Adrenal gland (tissue), 12 donors: Measurements from ENCODE around the gene ABHD16B. TPM values are rescaled to one million over a fixed set of nuclear protein-coding genes. Genes with fewer than 3 reads are reported as not detected.
A peak's percentile ranks its signal among the peaks of the same experiment; 100 is the strongest.

Experiments used
- DNase-seq, 7 donors: peaks; one replicate each; pipeline ENCODE4 v3.0.0-alpha.2; 2019 to 2020
- H3K27ac ChIP-seq, 5 donors: fragments of 200-600 bp; sonication (generic) in 4 of 5; 1 replicate in 3 of 5; 2 replicates in 2 of 5; pipeline versions ENCODE4 v1.5.1 to v1.8.0; 2016 to 2020; ENCODE audit warnings: mild to moderate bottlenecking in 1 of 5
- H3K27me3 ChIP-seq: fragments of 200-600 bp; 2 replicates; pipeline ENCODE4 v1.8.0; 2021
- H3K36me3 ChIP-seq, 2 donors: fragments of 200-600 bp; replicated peaks in 1 of 2; 1 replicate in 1 of 2; 2 replicates in 1 of 2; pipeline versions ENCODE4 v1.5.1 to v1.8.0; 2018 to 2022
- H3K4me1 ChIP-seq, 2 donors: fragments of 200-600 bp; replicated peaks in 1 of 2; 1 replicate in 1 of 2; 2 replicates in 1 of 2; pipeline versions ENCODE4 v1.5.1 to v1.8.0; 2018 to 2021
- H3K4me3 ChIP-seq, 4 donors: fragments of 200-600 bp; sonication (generic) in 3 of 4; one replicate each; pipeline ENCODE4 v1.5.1; 2016 to 2018
- H3K9me3 ChIP-seq, 3 donors: fragments of 200-600 bp; sonication (generic) in 1 of 3; replicated peaks in 1 of 3; 1 replicate in 2 of 3; 2 replicates in 1 of 3; pipeline versions ENCODE4 v1.5.1 to v1.8.0; 2016 to 2021
- POLR2A ChIP-seq, 2 donors: fragments of 450-650 bp; IDR thresholded peaks; one replicate each; pipeline ENCODE4 v1.6.1; 2017; ENCODE audit warnings: antibody characterized with exemption in 2 of 2, mild to moderate bottlenecking in 2 of 2, moderate library complexity in 1 of 2
- WGBS, 4 donors: extraction: QIAGEN DNeasy Blood & Tissue Kit in 2 of 4; methylation state at CpG; one replicate each; pipeline versions ENCODE4 v1.1.5 to v1.1.7; 2013 to 2017; 5-methylcytosine and 5-hydroxymethylcytosine counted together
- intact Hi-C, 2 donors: fragments of 100-400 bp; cut with DNase I; formaldehyde crosslinking; loops; one replicate each; pipeline versions ENCODE4 v1.14.1 to v1.15.0; 2022 to 2023
- polyA plus RNA-seq, 3 donors: library from polyadenylated mRNA; stranded (reverse); fragments of 200-250 nt in 2 of 3; fragments of 350-450 nt in 1 of 3; fragmentation: Illumina TruSeq in 1 of 3; extraction: RNeasy Lipid Tissue Mini Kit (QIAGEN cat#74804) in 1 of 3; gene quantifications; one replicate each; pipeline ENCODE4 v1.2.3, GENCODE V29; 2013 to 2014
- total RNA-seq, 9 donors: library from RNA; depleted of rRNA in 4 of 9; stranded (reverse); fragments of >200 nt in 4 of 9; fragments of 120-200 nt in 1 of 9; fragmentation: NEBNext Ultra II Directional in 1 of 9; extraction: Animal tissue kit (Norgen Biotek cat#: 25700) in 1 of 9; gene quantifications; one replicate each; pipeline versions ENCODE4 v1.1.0 to v1.2.4, GENCODE V29; 2013 to 2023
- TF ChIP-seq, protein P1 (sequence below), 6 experiments: fragments of 450-650 bp in 4 of 6; fragments of 200-600 bp in 2 of 6; sonication (generic) in 1 of 6; IDR thresholded peaks; 1 replicate in 5 of 6; 2 replicates in 1 of 6; pipeline versions ENCODE4 v1.5.1 to v1.8.0; 2016 to 2021; ENCODE audit warnings: antibody characterized with exemption in 6 of 6, mild to moderate bottlenecking in 2 of 6, moderate library complexity in 1 of 6
- donor health status: healthy with polysubstance abuse.
- donor health status: Bipolar disorder and iron deficiency.
- donor health status: DM: yes; HTN: yes; CAD: no.
- donor health status: DM: no; HTN: no; CAD: no.
- donor health status: DM: no; HTN: no; CAD: no.
- donor health status: DM: yes; HTN: yes; CAD: no.

Gene ABHD16B
- total and polyA plus RNA-seq, 12 donors, result 0.54 to 1.2 TPM; not detected in 10

DNA sequence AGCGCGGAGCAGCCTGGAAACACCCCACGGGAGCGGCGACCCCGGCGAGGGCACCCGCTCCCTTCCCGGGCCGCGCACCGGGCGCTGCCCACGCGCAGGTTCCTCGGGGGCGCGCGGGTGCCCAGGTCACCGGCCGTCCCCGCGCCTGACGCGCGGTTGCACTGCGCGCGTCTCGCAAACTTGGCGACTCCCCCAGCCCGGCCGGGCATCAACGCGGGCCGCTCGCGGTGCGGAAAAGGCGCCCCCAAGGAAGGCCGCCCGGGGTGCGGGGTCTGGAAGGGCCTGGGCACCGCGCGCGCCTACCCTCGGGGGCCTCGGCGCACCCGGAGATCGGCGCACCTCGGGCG is 29.7 kb upstream of the ABHD16B start:
- Histone ChIP-seq H3K9me3 (no peaks in the 10 kb centered on the region), H3K4me3 (peak overlapping the region in 2 of 4 donors; percentile 18 to 77), H3K27ac (peak overlapping the region in 4 of 5 donors; percentile 26 to 93 (median 60)), H3K27me3 (no peaks in the 10 kb centered on the region), H3K36me3 (no peaks in the 10 kb centered on the region), H3K4me1 (peaks cover 0 to 22% of the 10 kb centered on the region in 2 donors)
- DNase-seq, result no peak
- WGBS, 4 donors, result 0 to 1% (median 0%) methylated on average over 15 to 54 of the region's 55 CpGs; no CpG with 5 or more reads in 1 of the 4 donors
- intact Hi-C loops, result no loop called here
- TF ChIP-seq, protein P1, sequence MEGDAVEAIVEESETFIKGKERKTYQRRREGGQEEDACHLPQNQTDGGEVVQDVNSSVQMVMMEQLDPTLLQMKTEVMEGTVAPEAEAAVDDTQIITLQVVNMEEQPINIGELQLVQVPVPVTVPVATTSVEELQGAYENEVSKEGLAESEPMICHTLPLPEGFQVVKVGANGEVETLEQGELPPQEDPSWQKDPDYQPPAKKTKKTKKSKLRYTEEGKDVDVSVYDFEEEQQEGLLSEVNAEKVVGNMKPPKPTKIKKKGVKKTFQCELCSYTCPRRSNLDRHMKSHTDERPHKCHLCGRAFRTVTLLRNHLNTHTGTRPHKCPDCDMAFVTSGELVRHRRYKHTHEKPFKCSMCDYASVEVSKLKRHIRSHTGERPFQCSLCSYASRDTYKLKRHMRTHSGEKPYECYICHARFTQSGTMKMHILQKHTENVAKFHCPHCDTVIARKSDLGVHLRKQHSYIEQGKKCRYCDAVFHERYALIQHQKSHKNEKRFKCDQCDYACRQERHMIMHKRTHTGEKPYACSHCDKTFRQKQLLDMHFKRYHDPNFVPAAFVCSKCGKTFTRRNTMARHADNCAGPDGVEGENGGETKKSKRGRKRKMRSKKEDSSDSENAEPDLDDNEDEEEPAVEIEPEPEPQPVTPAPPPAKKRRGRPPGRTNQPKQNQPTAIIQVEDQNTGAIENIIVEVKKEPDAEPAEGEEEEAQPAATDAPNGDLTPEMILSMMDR (IDR thresholded peaks at IDR 0.05), result no peak
- no peak for TF ChIP-seq POLR2A (IDR thresholded peaks at IDR 0.05)

DNA sequence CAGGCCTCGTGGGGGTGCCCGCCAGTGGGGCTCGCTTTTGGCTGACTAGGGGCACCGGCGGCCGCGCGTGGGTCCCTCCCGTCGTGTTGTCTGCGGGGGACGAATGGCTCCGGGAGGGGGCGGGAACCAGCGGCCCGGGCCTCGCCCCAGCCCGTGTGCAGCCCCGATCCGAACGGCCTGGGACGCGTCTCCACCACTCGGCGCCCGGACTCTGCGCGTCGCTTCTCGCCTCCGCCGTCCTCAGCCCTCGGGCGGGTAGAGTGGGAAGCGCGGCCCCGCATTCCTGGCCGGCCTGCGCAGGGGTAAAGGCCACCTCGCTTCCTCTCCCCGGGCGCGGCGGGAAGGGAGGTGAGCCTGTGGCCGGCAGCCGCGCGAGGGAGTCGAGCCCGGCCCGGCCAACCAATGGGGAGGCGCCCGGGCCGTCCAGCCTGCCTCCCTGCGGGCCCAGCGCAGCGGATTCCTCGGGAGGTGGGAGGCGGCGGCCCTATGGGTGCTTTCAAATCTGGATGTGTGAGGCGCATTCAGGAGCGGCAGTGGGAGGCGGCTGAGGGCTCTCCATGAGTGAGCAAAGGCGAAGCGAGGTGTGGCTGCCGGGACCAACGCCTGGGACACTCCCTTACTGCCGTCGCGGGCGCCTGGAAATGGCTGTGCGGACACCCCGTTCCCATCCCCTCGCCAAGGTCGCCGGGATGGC is 29.2 kb upstream of the ABHD16B start:
- 23 to 66% (median 45%) methylated on average over 16 to 75 of the region's 76 CpGs for WGBS, 4 donors
- H3K36me3 ChIP-seq, result no peaks in the 10 kb centered on the region
- H3K9me3 ChIP-seq, result no peaks in the 10 kb centered on the region
- H3K4me3 ChIP-seq, result peak overlapping the region in 1 of 4 donors; percentile 77
- H3K4me1 ChIP-seq, result peaks cover 0 to 22% of the 10 kb centered on the region in 2 donors
- no peaks in the 10 kb centered on the region for H3K27me3 ChIP-seq
- TF ChIP-seq POLR2A (IDR thresholded peaks at IDR 0.05), result peak in 1 of 2 donors; percentile 25
- TF ChIP-seq, protein P1 (IDR thresholded peaks at IDR 0.05), result peak in 1 of 6 experiments; percentile 5
- intact Hi-C loops, result no loop called here
- DNase-seq, result peak in 3 of 7 donors; percentile 47 to 69 (median 60)
- H3K27ac ChIP-seq, result peak overlapping the region in 4 of 5 donors; percentile 37 to 93 (median 60)

DNA sequence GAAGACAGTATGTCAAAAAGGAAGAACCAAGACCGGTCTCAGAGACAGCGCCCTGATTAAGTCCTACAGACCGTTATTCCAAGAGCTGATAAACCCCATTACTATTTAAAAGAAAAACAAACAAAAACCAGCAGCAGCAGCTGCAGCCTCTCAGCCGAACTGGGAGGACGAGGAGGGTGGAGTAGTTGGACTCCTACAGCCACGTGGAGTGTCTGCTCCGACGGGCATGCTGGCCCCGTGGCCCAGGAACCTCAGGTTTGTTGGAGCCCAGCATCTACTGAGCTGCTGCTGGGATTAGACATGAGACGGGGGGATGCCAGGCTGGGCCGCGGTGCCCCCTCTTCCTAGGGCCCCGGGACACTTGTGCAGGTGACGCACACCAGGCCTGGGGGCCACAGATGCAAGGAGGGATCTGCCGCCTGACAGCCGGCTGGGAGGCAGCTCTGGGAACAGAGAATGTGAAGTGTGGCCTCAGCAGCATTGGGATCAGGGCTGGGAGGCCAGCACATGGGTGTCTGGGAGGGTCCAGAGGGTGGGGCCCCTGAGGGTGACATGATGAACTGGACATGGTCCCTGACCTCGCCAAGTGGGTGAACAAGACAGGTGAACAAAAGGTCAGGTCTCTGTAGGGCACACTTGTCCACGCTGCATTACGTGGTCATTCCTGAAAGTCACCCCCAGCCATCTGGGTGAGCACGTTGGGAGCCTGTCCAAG is 27.4 kb upstream of the ABHD16B start:
- H3K9me3 ChIP-seq, result no peaks in the 10 kb centered on the region
- no peaks in the 10 kb centered on the region for H3K27me3 ChIP-seq
- peak overlapping the region in 2 of 5 donors; percentile 36 to 93 for H3K27ac ChIP-seq
- no peaks in the 10 kb centered on the region for H3K36me3 ChIP-seq
- intact Hi-C loops, result no loop called here
- TF ChIP-seq, protein P1 (IDR thresholded peaks at IDR 0.05), result no peak
- no peak for TF ChIP-seq POLR2A (IDR thresholded peaks at IDR 0.05)
- peaks cover 0 to 16% of the 10 kb centered on the region in 2 donors for H3K4me1 ChIP-seq
- H3K4me3 ChIP-seq, result no peak overlapping the region
- DNase-seq, result no peak
- 76 to 84% (median 80%) methylated on average over 15 to 20 of the region's 20 CpGs for WGBS, 4 donors

DNA sequence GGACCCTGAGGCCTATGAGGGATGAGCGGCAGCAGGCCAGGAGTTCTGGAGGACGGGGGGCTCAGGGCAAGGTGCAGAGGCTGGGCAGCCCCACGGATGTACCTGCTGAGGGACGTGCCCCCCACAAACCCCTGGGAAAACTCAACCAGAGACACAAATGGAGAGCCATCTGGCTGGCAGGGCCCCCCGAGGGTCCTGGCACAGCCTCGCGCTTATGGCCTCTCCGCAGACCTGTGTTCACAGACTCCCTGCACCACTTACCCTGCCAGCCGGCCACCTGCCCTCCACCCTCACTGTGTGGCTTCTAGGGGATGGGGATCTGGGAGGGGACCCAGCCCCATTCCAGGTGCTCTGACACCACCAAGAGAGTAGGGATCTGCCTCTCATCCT is 26.8 kb upstream of the ABHD16B start:
- H3K36me3 ChIP-seq, result no peaks in the 10 kb centered on the region
- H3K9me3 ChIP-seq, result no peaks in the 10 kb centered on the region
- 75 to 91% (median 82%) methylated on average over 2 to 9 of the region's 9 CpGs; no CpG with 5 or more reads in 1 of the 4 donors for WGBS, 4 donors
- no peak for TF ChIP-seq POLR2A (IDR thresholded peaks at IDR 0.05)
- TF ChIP-seq, protein P1 (IDR thresholded peaks at IDR 0.05), result no peak
- H3K4me3 ChIP-seq, result no peak overlapping the region
- intact Hi-C loops, result no loop called here
- peaks cover 0 to 16% of the 10 kb centered on the region in 2 donors for H3K4me1 ChIP-seq
- H3K27me3 ChIP-seq, result no peaks in the 10 kb centered on the region
- H3K27ac ChIP-seq, result peak overlapping the region in 3 of 5 donors; percentile 23 to 93 (median 59)
- DNase-seq, result no peak
